ENCODE data around the gene FOLR1.
"Not testable (repeated sequence)": the region's sequence is repeated elsewhere in the genome, so short reads cannot be mapped to it uniquely, and the experiment has no call there.

FOLR1 gene

GRCh38 chr11:72191961-72192381, at the start of gene FOLR1:
Gene FOLR1, plus strand, starts transcription at chr11:72192140. Its CDS starts 34 bp downstream, at chr11:72192174.
- DNase-seq (no peak), ATAC-seq (no peak)
- Mint-ChIP-seq H3K27me3 (no peaks in the 10 kb centered on the region), H3K36me3 (ENCODE audit: low read depth) (no peaks in the 10 kb centered on the region), H3K9me3 (no peaks in the 10 kb centered on the region), H3K4me3 (no peak within 1 kb of the TSS), H3K27ac (no peak within 1 kb of the TSS), H3K4me1 (no peaks in the 10 kb centered on the region)

GRCh38 chr11:72142543-72142942, 49.4 kb upstream of the FOLR1 start:
- not testable (repeated sequence) for DNase-seq; H3K27ac Mint-ChIP-seq; H3K27me3 Mint-ChIP-seq; ATAC-seq; H3K9me3 Mint-ChIP-seq; H3K36me3 Mint-ChIP-seq (ENCODE audit: low read depth); H3K4me3 Mint-ChIP-seq
- peaks cover 24% of the 10 kb centered on the region for H3K4me1 Mint-ChIP-seq

- Mint-ChIP-seq H3K9me3 (no peaks in the 10 kb centered on the region), H3K4me3 (no peak overlapping the region), H3K36me3 (ENCODE audit: low read depth) (no peaks in the 10 kb centered on the region), H3K4me1 (peaks cover 21% of the 10 kb centered on the region), H3K27me3 (peaks cover 6% of the 10 kb centered on the region), H3K27ac (no peak overlapping the region)
- no peak for DNase-seq
- ATAC-seq, result no peak
Observed at GRCh38 chr11:72144807-72145565, 47.0 kb upstream of the FOLR1 start.

GRCh38 chr11:72146625-72147024, 45.3 kb upstream of the FOLR1 start:
- no peaks in the 10 kb centered on the region for H3K36me3 Mint-ChIP-seq (ENCODE audit: low read depth)
- no peak overlapping the region for H3K27ac Mint-ChIP-seq
- no peak overlapping the region for H3K4me3 Mint-ChIP-seq
- ATAC-seq (no peak), DNase-seq (no peak)
- H3K9me3 Mint-ChIP-seq, result no peaks in the 10 kb centered on the region
- H3K27me3 Mint-ChIP-seq, result peaks cover 7% of the 10 kb centered on the region
- peaks cover 10% of the 10 kb centered on the region for H3K4me1 Mint-ChIP-seq

GRCh38 chr11:72150882-72151281, 41.1 kb upstream of the FOLR1 start:
- Mint-ChIP-seq H3K27me3 (peaks cover 2% of the 10 kb centered on the region), H3K4me3 (no peak overlapping the region), H3K27ac (no peak overlapping the region), H3K9me3 (no peaks in the 10 kb centered on the region), H3K36me3 (ENCODE audit: low read depth) (no peaks in the 10 kb centered on the region), H3K4me1 (no peaks in the 10 kb centered on the region)
- DNase-seq (no peak), ATAC-seq (no peak)

- DNase-seq; ATAC-seq; H3K36me3 Mint-ChIP-seq (ENCODE audit: low read depth); H3K27ac Mint-ChIP-seq; H3K27me3 Mint-ChIP-seq; H3K9me3 Mint-ChIP-seq; H3K4me3 Mint-ChIP-seq; H3K4me1 Mint-ChIP-seq: not testable (repeated sequence)
Observed at GRCh38 chr11:72153874-72154273, 38.1 kb upstream of the FOLR1 start.

- Mint-ChIP-seq H3K36me3 (ENCODE audit: low read depth) (no peaks in the 10 kb centered on the region), H3K27me3 (peaks cover 6% of the 10 kb centered on the region), H3K27ac (no peak overlapping the region), H3K9me3 (no peaks in the 10 kb centered on the region), H3K4me3 (no peak overlapping the region), H3K4me1 (no peaks in the 10 kb centered on the region)
- ATAC-seq (no peak), DNase-seq (no peak)
Observed at GRCh38 chr11:72154816-72155215, 37.1 kb upstream of the FOLR1 start.

- Mint-ChIP-seq H3K27me3 (peaks cover 11% of the 10 kb centered on the region), H3K27ac (no peak overlapping the region), H3K4me1 (no peaks in the 10 kb centered on the region), H3K36me3 (ENCODE audit: low read depth) (no peaks in the 10 kb centered on the region), H3K9me3 (no peaks in the 10 kb centered on the region), H3K4me3 (no peak overlapping the region)
- no peak for ATAC-seq
- no peak for DNase-seq
Observed at GRCh38 chr11:72155751-72156150, 36.2 kb upstream of the FOLR1 start.

- DNase-seq (no peak), ATAC-seq (no peak)
- H3K27ac Mint-ChIP-seq, result no peak overlapping the region
- H3K9me3 Mint-ChIP-seq, result no peaks in the 10 kb centered on the region
- peaks cover 14% of the 10 kb centered on the region for H3K27me3 Mint-ChIP-seq
- H3K4me3 Mint-ChIP-seq, result no peak overlapping the region
- H3K36me3 Mint-ChIP-seq (ENCODE audit: low read depth), result no peaks in the 10 kb centered on the region
- no peaks in the 10 kb centered on the region for H3K4me1 Mint-ChIP-seq
Observed at GRCh38 chr11:72157131-72157530, 34.8 kb upstream of the FOLR1 start.

GRCh38 chr11:72160319-72160718, 31.6 kb upstream of the FOLR1 start:
- no peaks in the 10 kb centered on the region for H3K9me3 Mint-ChIP-seq
- ATAC-seq, result no peak
- no peaks in the 10 kb centered on the region for H3K4me1 Mint-ChIP-seq
- DNase-seq, result no peak
- no peaks in the 10 kb centered on the region for H3K36me3 Mint-ChIP-seq (ENCODE audit: low read depth)
- H3K27ac Mint-ChIP-seq, result no peak overlapping the region
- H3K27me3 Mint-ChIP-seq, result peaks cover 17% of the 10 kb centered on the region
- H3K4me3 Mint-ChIP-seq, result no peak overlapping the region

GRCh38 chr11:72162891-72163492, 28.9 kb upstream of the FOLR1 start:
- Mint-ChIP-seq H3K36me3 (ENCODE audit: low read depth) (no peaks in the 10 kb centered on the region), H3K9me3 (no peaks in the 10 kb centered on the region), H3K27me3 (peaks cover 15% of the 10 kb centered on the region), H3K27ac (no peak overlapping the region), H3K4me1 (no peaks in the 10 kb centered on the region), H3K4me3 (no peak overlapping the region)
- ATAC-seq (no peak), DNase-seq (no peak)

- peaks cover 15% of the 10 kb centered on the region for H3K27me3 Mint-ChIP-seq
- H3K4me3 Mint-ChIP-seq; H3K27ac Mint-ChIP-seq; H3K9me3 Mint-ChIP-seq; H3K36me3 Mint-ChIP-seq (ENCODE audit: low read depth); H3K4me1 Mint-ChIP-seq; DNase-seq; ATAC-seq: not testable (repeated sequence)
Observed at GRCh38 chr11:72164187-72164586, 27.8 kb upstream of the FOLR1 start.

GRCh38 chr11:72169046-72169555, 22.8 kb upstream of the FOLR1 start:
- H3K27me3 Mint-ChIP-seq; ATAC-seq; DNase-seq; H3K36me3 Mint-ChIP-seq (ENCODE audit: low read depth); H3K27ac Mint-ChIP-seq; H3K9me3 Mint-ChIP-seq; H3K4me1 Mint-ChIP-seq; H3K4me3 Mint-ChIP-seq: not testable (repeated sequence)

GRCh38 chr11:72169754-72170153, 22.2 kb upstream of the FOLR1 start:
- not testable (repeated sequence) for H3K4me1 Mint-ChIP-seq; H3K27me3 Mint-ChIP-seq; H3K27ac Mint-ChIP-seq; H3K4me3 Mint-ChIP-seq; DNase-seq; ATAC-seq; H3K9me3 Mint-ChIP-seq; H3K36me3 Mint-ChIP-seq (ENCODE audit: low read depth)

GRCh38 chr11:72172043-72172442, 19.9 kb upstream of the FOLR1 start:
- ATAC-seq; H3K4me1 Mint-ChIP-seq; H3K4me3 Mint-ChIP-seq; H3K27ac Mint-ChIP-seq; H3K9me3 Mint-ChIP-seq; H3K27me3 Mint-ChIP-seq; DNase-seq; H3K36me3 Mint-ChIP-seq (ENCODE audit: low read depth): not testable (repeated sequence)
